AG20443 (cell line): Measurements from ENCODE around the gene SEPTIN5.

Experiments
- DNase-seq: peaks from one replicate; pipeline ENCODE4 v3.0.0; 2012; ENCODE audit warnings: low spot score, mixed read lengths

SEPTIN5 gene

GRCh38 chr22:19761725-19762567 is 47.6 kb downstream of the SEPTIN5 start:
- no peak for DNase-seq

GRCh38 chr22:19762568-19763457 is 48.5 kb downstream of the SEPTIN5 start:
- no peak for DNase-seq

- no peak for DNase-seq
These were observed 49.4 kb downstream of the SEPTIN5 start for GRCh38 chr22:19763458-19764298.

DNA sequence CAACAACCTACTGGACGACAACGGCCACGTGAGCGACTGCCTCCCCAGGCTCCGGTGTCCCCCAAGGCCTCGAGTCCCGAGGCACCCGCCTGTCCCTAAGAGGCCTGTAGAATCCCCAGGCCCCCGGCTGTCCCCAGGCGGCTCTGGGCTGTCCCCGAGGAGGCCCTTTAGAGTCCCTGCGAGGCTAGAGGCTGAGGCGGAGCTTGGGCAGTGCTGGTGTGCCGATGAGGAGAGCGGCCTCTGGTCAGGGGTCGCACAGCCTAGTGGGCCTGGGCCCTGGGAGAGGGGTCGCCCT is 49.9 kb downstream of the SEPTIN5 start:
- DNase-seq: no peak

GRCh38 chr22:19764636-19765476 is 50.6 kb downstream of the SEPTIN5 start:
- no peak for DNase-seq

GRCh38 chr22:19765477-19766239 is 51.4 kb downstream of the SEPTIN5 start:
- peak; percentile 53 for DNase-seq

GRCh38 chr22:19766240-19766510 is 51.9 kb downstream of the SEPTIN5 start:
- no peak for DNase-seq

- peak; percentile 46 for DNase-seq
These were observed 52.5 kb downstream of the SEPTIN5 start for GRCh38 chr22:19766511-19767426.

- no peak for DNase-seq
These were observed 53.4 kb downstream of the SEPTIN5 start for GRCh38 chr22:19767427-19768341.

GRCh38 chr22:19769393-19769715 is 55.1 kb downstream of the SEPTIN5 start:
- DNase-seq: no peak

GRCh38 chr22:19770349-19771220 is 56.3 kb downstream of the SEPTIN5 start:
- no peak for DNase-seq

DNA sequence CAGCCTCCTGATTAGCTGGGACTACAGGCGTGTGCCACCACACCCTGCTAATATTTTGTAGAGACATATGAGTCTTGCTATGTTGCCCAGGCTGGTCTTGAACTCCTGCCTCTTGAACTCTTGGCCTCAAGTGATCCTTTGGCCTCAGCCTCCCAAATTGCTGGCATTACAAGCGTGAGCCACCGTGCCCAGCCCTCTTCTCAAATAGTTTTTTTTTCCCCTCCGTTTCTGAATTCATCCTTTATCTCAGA is 58.0 kb downstream of the SEPTIN5 start:
- DNase-seq: no peak
